Measurements from ENCODE around the gene HINT1. TPM values are rescaled to one million over a fixed set of nuclear protein-coding genes. Genes with fewer than 3 reads are reported as not detected.

HINT1 gene
- total RNA-seq, 2 donors from 2014 or later = 174 to 239 TPM

DNA sequence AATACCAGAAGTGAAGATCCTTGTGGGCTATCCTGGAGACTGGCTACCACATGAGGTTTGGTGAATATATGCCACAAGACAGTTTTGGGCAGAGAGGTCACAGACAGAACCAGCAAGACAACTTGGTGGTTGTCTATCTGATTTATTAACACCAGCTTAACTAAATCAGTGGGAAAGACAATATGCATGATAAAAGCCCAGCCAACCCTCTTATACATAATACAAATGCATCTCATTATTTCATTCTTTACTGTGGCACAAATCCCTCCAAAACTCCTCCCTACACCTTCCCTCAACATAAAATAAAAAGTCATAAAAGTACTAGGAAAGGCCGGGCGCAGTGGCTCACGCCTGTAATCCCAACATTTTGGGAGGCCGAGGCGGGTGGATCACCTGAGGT lies 8.1 kb downstream of the HINT1 start:
- no peak overlapping the region for H3K27ac Mint-ChIP-seq
- Histone ChIP-seq H3K27ac (ENCODE audit: low read depth, low read length) (no peak overlapping the region), H3K27me3 (ENCODE audit: control insufficient read depth, insufficient read depth, low read length, poor library complexity, severe bottlenecking) (no peaks in the 10 kb centered on the region), H3K4me3 (ENCODE audit: low read length) (no peak overlapping the region), H3K4me1 (ENCODE audit: control insufficient read depth, insufficient read depth, low read length) (no peaks in the 10 kb centered on the region), H3K9me3 (ENCODE audit: control insufficient read depth, low read length) (no peaks in the 10 kb centered on the region), H3K9ac (ENCODE audit: extremely low read depth, low read length, poor library complexity, severe bottlenecking) (no peak overlapping the region), H3K36me3 (ENCODE audit: control insufficient read depth, insufficient read depth, low read length) (peaks cover 35% of the 10 kb centered on the region)
- no peak for DNase-seq
- no peak overlapping the region for H3K4me3 Mint-ChIP-seq
- no peaks in the 10 kb centered on the region for H3K4me1 Mint-ChIP-seq
- H3K9me3 Mint-ChIP-seq = no peaks in the 10 kb centered on the region
- TF ChIP-seq, protein P1, sequence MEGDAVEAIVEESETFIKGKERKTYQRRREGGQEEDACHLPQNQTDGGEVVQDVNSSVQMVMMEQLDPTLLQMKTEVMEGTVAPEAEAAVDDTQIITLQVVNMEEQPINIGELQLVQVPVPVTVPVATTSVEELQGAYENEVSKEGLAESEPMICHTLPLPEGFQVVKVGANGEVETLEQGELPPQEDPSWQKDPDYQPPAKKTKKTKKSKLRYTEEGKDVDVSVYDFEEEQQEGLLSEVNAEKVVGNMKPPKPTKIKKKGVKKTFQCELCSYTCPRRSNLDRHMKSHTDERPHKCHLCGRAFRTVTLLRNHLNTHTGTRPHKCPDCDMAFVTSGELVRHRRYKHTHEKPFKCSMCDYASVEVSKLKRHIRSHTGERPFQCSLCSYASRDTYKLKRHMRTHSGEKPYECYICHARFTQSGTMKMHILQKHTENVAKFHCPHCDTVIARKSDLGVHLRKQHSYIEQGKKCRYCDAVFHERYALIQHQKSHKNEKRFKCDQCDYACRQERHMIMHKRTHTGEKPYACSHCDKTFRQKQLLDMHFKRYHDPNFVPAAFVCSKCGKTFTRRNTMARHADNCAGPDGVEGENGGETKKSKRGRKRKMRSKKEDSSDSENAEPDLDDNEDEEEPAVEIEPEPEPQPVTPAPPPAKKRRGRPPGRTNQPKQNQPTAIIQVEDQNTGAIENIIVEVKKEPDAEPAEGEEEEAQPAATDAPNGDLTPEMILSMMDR (conservative IDR thresholded peaks at IDR 0.05) = no peak
- H3K36me3 Mint-ChIP-seq (ENCODE audit: low read depth) = peaks cover 41% of the 10 kb centered on the region
- whole genome bisulfite sequencing, 2 experiments (ENCODE audit: insufficient coverage in 1 of 2, insufficient read length in 1 of 2) = 97 to 100% methylated on average over 5 of the region's 5 CpGs
- no peaks in the 10 kb centered on the region for H3K27me3 Mint-ChIP-seq (ENCODE audit: insufficient read depth)

DNA sequence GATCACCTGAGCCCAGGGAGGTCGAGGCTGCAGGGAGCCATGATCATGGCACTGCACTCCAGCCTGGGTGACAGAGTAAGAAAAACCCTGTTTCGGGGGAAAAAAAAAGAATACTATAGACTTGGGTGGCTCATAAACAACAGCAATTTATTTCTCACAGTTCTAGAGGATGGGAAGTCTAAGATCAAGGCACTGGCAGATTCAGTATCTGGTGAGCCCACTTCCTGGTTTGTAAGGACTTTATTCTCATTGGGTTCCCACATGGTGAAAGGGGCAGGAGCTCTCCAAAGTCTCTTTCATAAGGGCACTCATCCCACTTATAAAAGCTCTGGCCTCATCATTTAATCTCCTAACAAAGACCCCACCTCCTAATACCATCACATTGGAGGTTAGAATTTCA lies 8.7 kb downstream of the HINT1 start:
- H3K9me3 Mint-ChIP-seq = no peaks in the 10 kb centered on the region
- peaks cover 37% of the 10 kb centered on the region for H3K36me3 Mint-ChIP-seq (ENCODE audit: low read depth)
- no peak overlapping the region for H3K27ac ChIP-seq (ENCODE audit: low read depth, low read length)
- no peaks in the 10 kb centered on the region for H3K4me1 Mint-ChIP-seq
- no peak overlapping the region for H3K27ac Mint-ChIP-seq
- no peaks in the 10 kb centered on the region for H3K27me3 ChIP-seq (ENCODE audit: control insufficient read depth, insufficient read depth, low read length, poor library complexity, severe bottlenecking)
- no peaks in the 10 kb centered on the region for H3K4me1 ChIP-seq (ENCODE audit: control insufficient read depth, insufficient read depth, low read length)
- TF ChIP-seq, protein P1 (conservative IDR thresholded peaks at IDR 0.05) = no peak
- 88 to 100% methylated on average over 1 to 2 of the region's 2 CpGs for WGBS, 2 experiments (ENCODE audit: insufficient coverage in 1 of 2, insufficient read length in 1 of 2)
- H3K9ac ChIP-seq (ENCODE audit: extremely low read depth, low read length, poor library complexity, severe bottlenecking) = no peak overlapping the region
- peaks cover 31% of the 10 kb centered on the region for H3K36me3 ChIP-seq (ENCODE audit: control insufficient read depth, insufficient read depth, low read length)
- no peak for DNase-seq
- no peak overlapping the region for H3K4me3 Mint-ChIP-seq
- H3K27me3 Mint-ChIP-seq (ENCODE audit: insufficient read depth) = no peaks in the 10 kb centered on the region
- no peak overlapping the region for H3K4me3 ChIP-seq (ENCODE audit: low read length)
- H3K9me3 ChIP-seq (ENCODE audit: control insufficient read depth, low read length) = no peaks in the 10 kb centered on the region

- no peak for DNase-seq
- Mint-ChIP-seq H3K4me1 (no peaks in the 10 kb centered on the region), H3K27ac (no peak overlapping the region), H3K36me3 (ENCODE audit: low read depth) (no peaks in the 10 kb centered on the region), H3K4me3 (no peak overlapping the region), H3K27me3 (ENCODE audit: insufficient read depth) (no peaks in the 10 kb centered on the region), H3K9me3 (no peaks in the 10 kb centered on the region)
- TF ChIP-seq, protein P1 (conservative IDR thresholded peaks at IDR 0.05) = no peak
- H3K9me3 ChIP-seq (ENCODE audit: control insufficient read depth, low read length) = no peaks in the 10 kb centered on the region
- 96 to 100% methylated on average over 1 to 4 of the region's 4 CpGs for WGBS, 2 experiments (ENCODE audit: insufficient coverage in 1 of 2, insufficient read length in 1 of 2)
- no peaks in the 10 kb centered on the region for H3K27me3 ChIP-seq (ENCODE audit: control insufficient read depth, insufficient read depth, low read length, poor library complexity, severe bottlenecking)
- no peak overlapping the region for H3K9ac ChIP-seq (ENCODE audit: extremely low read depth, low read length, poor library complexity, severe bottlenecking)
- H3K4me1 ChIP-seq (ENCODE audit: control insufficient read depth, insufficient read depth, low read length) = no peaks in the 10 kb centered on the region
- no peak overlapping the region for H3K4me3 ChIP-seq (ENCODE audit: low read length)
- H3K27ac ChIP-seq (ENCODE audit: low read depth, low read length) = no peak overlapping the region
- H3K36me3 ChIP-seq (ENCODE audit: control insufficient read depth, insufficient read depth, low read length) = no peaks in the 10 kb centered on the region
Observed at GRCh38 chr5:131151216-131151615, 13.8 kb downstream of the HINT1 start.

All from endodermal cell (in vitro differentiated cells).